GM12878 (cell line): Measurements from ENCODE around the gene SCNN1B. TPM values are rescaled to one million over a fixed set of nuclear protein-coding genes. Genes with fewer than 3 reads are reported as not detected.

Experiments used
- ATAC-seq: fragments of 200-7000 bp; cut with Tn5 transposase; 3 replicates; pipeline ENCODE4 v1.9.1; 2020; ENCODE audit warnings: mild to moderate bottlenecking, moderate library complexity
- BruUV-seq: library from RNA; stranded (reverse); fragments of 400-500 nt; replicated peaks from 2 replicates; lab custom pipeline; 2021; lab: Mats Ljungman, UMichigan
- CTCF ChIA-PET: fragments of 300-600 bp; sonication (Branson Sonifier 250); formaldehyde crosslinking; extraction: SDS; loops from one replicate; lab custom pipeline; 2021; ENCODE audit warnings: inconsistent platforms; lab: Yijun Ruan, JAX
- POLR2A ChIA-PET: fragments of 350-600 bp; formaldehyde crosslinking; extraction: SDS; loops from one replicate; lab custom pipeline; 2021; ENCODE audit warnings: inconsistent platforms; lab: Charles Lee
- RAD21 ChIA-PET: fragments of 300-600 bp; sonication (Branson Sonifier 250); formaldehyde crosslinking; loops from one replicate; lab custom pipeline; 2023; ENCODE audit warnings: antibody characterized with exemption; ENCODE audit not compliant: unreplicated experiment; lab: Charles Lee
- SMC1A ChIA-PET: fragments of 300-600 bp; sonication (Branson Sonifier 250); formaldehyde crosslinking; loops from one replicate; lab custom pipeline; 2023; ENCODE audit not compliant: unreplicated experiment, uncharacterized antibody; lab: Charles Lee
- DNase-seq: peaks from one replicate; pipeline ENCODE4 v3.0.0-alpha.2; 2011; ENCODE audit warnings: low read depth, low spot score
- FAIRE-seq: peaks from 3 replicates; lab custom pipeline; 2011; peaks lifted over from hg19 to GRCh38; lab: Jason Lieb, UNC
- H2AFZ ChIP-seq: 2 replicates; pipeline ENCODE4 v1.6.0; 2011; ENCODE audit warnings: low read depth, low read length, control low read depth; ENCODE audit not compliant: control insufficient read depth
- H3K27ac ChIP-seq: 2 replicates; pipeline ENCODE4 v1.5.1; 2011; ENCODE audit warnings: control low read depth; ENCODE audit not compliant: control insufficient read depth, insufficient read depth
- H3K27me3 ChIP-seq, 2 experiments: replicated peaks in 1 of 2; 2 replicates each; pipeline versions ENCODE4 v1.6.0 to v1.6.1; 2011; ENCODE audit warnings: low read length in 1 of 2; ENCODE audit not compliant: control insufficient read depth in 2 of 2, insufficient read depth in 2 of 2
- H3K36me3 ChIP-seq, 2 experiments: 2 replicates each; pipeline ENCODE4 v1.5.1; 2011; ENCODE audit warnings: low read length in 1 of 2; ENCODE audit not compliant: control insufficient read depth in 2 of 2, insufficient read depth in 2 of 2
- H3K4me1 ChIP-seq: 2 replicates; pipeline ENCODE4 v1.6.1; 2011; ENCODE audit warnings: mild to moderate bottlenecking, low read length, moderate library complexity, mixed read lengths; ENCODE audit not compliant: control insufficient read depth, insufficient read depth
- H3K4me2 ChIP-seq: 2 replicates; pipeline ENCODE4 v1.6.0; 2011; ENCODE audit warnings: control low read depth; ENCODE audit not compliant: control insufficient read depth, insufficient read depth
- H3K4me3 ChIP-seq: fragments of 200-600 bp; sonication (generic); 2 replicates; pipeline ENCODE4 v1.5.1; 2016
- H3K79me2 ChIP-seq: 2 replicates; pipeline ENCODE4 v1.6.0; 2011; ENCODE audit warnings: low read length; ENCODE audit not compliant: control insufficient read depth, insufficient read depth
- H3K9ac ChIP-seq: 2 replicates; pipeline ENCODE4 v1.8.0; 2011; ENCODE audit warnings: low read length, control low read depth, mixed read lengths; ENCODE audit not compliant: control insufficient read depth, insufficient read depth
- H3K9me3 ChIP-seq: replicated peaks from 3 replicates; pipeline ENCODE4 v1.5.1; 2011; ENCODE audit warnings: mild to moderate bottlenecking, low read length; ENCODE audit not compliant: control insufficient read depth, insufficient read depth
- H4K20me1 ChIP-seq: 2 replicates; pipeline ENCODE4 v1.6.0; 2011; ENCODE audit not compliant: control insufficient read depth, insufficient read depth
- EP300 ChIP-seq, 2 experiments: fragments of 150-350 bp in 1 of 2; IDR thresholded peaks; 2 replicates each; pipeline ENCODE4 v1.6.1; 2011 to 2012; ENCODE audit warnings: low read depth in 2 of 2, low read length in 2 of 2, borderline replicate concordance in 1 of 2, improper control_type of control experiment in 1 of 2, inconsistent platforms in 1 of 2; ENCODE audit not compliant: control insufficient read depth in 1 of 2
- NFYB ChIP-seq: IDR thresholded peaks from 2 replicates; pipeline ENCODE4 v1.6.1; 2011; ENCODE audit warnings: low read depth, mild to moderate bottlenecking, low read length, improper control_type of control experiment, moderate library complexity; ENCODE audit not compliant: insufficient read depth
- RAD21 ChIP-seq: IDR thresholded peaks from 2 replicates; pipeline ENCODE4 v1.6.1; 2011; ENCODE audit warnings: mild to moderate bottlenecking, low read depth, low read length, moderate library complexity; ENCODE audit not compliant: insufficient read depth
- TCF12 ChIP-seq: IDR thresholded peaks from 2 replicates; pipeline ENCODE4 v1.6.1; 2011; ENCODE audit warnings: low read depth, mild to moderate bottlenecking, low read length
- WGBS: methylation state at CpG from one replicate; pipeline ENCODE4 v1.1.6; 2016; ENCODE audit warnings: low lambda C conversion rate; ENCODE audit not compliant: insufficient replicate concordance, insufficient coverage; ENCODE audit errors: missing lambda C conversion rate; 5-methylcytosine and 5-hydroxymethylcytosine counted together
- in situ Hi-C: fragments of 300-500 bp; cut with MboI; formaldehyde crosslinking; loops from 9 replicates; pipeline ENCODE4 v1.14.3; 2018; ENCODE audit warnings: mixed read lengths
- intact Hi-C: fragments of 100-400 bp; cut with micrococcal nuclease; formaldehyde crosslinking; loops from one replicate; pipeline ENCODE4 v1.14.2; 2022; ENCODE audit not compliant: unreplicated experiment
- polyA plus RNA-seq, 11 experiments: library from polyadenylated mRNA; depleted of rRNA in 4 of 11; unstranded in 6 of 11; stranded (reverse) in 5 of 11; fragments of >200 nt; fragmentation: Nextera tagmentation in 4 of 11; fragmentation: Illumina TruSeq in 1 of 11; extraction: Ambion mirVana in 4 of 11; extraction: Trizol in 1 of 11; gene quantifications; 1 replicate in 1 of 11; 2 replicates in 10 of 11; pipeline versions ENCODE4 v1.2.1 to v1.2.3, GENCODE V29; 2011 to 2016; ENCODE audit warnings: inconsistent platforms in 2 of 11, missing spikeins in 2 of 11, low read depth in 1 of 11
- total RNA-seq, 4 experiments: library from RNA; depleted of rRNA in 3 of 4; stranded (reverse); fragments of >200 nt in 3 of 4; fragmentation: Illumina TruSeq in 1 of 4; extraction: Trizol in 1 of 4; gene quantifications; 2 replicates each; pipeline versions ENCODE4 v1.2.1 to v1.2.3, GENCODE V29; 2013 to 2021
- TF ChIP-seq, protein P1 (sequence below): fragments of 450-650 bp; IDR thresholded peaks from 2 replicates; pipeline ENCODE4 v1.6.1; 2016; ENCODE audit warnings: mild to moderate bottlenecking

The SCNN1B gene
- total and polyA plus RNA-seq, 10 of the 15 experiments (the other 5 are each of a cell fraction or from before 2014, with no cell fraction given), result 0.28 to 1.5 (median 0.64) TPM

DNA sequence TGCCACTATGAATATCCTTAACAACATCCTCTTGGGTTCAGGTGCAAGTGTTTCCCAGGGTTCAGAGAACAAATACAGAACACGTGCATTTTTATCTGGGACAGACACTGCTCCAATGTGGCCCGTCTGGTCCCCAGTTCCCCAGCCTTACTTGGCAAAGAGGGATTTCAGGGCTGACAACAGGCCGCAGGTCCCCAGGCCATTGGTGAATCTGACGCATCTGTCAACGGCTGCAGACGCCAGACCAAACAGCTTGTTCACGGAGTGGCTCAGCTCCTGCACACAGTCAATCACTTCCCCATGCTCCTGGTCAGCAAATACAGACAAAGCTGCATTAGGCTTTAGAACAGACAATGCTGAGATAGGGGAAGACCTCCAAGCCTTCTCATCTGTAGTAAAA lies 114.7 kb downstream of the SCNN1B start (continued):
- TF ChIP-seq TCF12 (no peak), NFYB (no peak), EP300 (IDR thresholded peaks at IDR 0.05; ENCODE audit: borderline replicate concordance in 1 of 2, control insufficient read depth in 1 of 2, low read depth in 2 of 2, low read length in 2 of 2) (no peak)
- TF ChIP-seq, protein P1, sequence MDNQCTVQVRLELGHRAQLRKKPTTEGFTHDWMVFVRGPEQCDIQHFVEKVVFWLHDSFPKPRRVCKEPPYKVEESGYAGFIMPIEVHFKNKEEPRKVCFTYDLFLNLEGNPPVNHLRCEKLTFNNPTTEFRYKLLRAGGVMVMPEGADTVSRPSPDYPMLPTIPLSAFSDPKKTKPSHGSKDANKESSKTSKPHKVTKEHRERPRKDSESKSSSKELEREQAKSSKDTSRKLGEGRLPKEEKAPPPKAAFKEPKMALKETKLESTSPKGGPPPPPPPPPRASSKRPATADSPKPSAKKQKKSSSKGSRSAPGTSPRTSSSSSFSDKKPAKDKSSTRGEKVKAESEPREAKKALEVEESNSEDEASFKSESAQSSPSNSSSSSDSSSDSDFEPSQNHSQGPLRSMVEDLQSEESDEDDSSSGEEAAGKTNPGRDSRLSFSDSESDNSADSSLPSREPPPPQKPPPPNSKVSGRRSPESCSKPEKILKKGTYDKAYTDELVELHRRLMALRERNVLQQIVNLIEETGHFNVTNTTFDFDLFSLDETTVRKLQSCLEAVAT, result no peak

DNA sequence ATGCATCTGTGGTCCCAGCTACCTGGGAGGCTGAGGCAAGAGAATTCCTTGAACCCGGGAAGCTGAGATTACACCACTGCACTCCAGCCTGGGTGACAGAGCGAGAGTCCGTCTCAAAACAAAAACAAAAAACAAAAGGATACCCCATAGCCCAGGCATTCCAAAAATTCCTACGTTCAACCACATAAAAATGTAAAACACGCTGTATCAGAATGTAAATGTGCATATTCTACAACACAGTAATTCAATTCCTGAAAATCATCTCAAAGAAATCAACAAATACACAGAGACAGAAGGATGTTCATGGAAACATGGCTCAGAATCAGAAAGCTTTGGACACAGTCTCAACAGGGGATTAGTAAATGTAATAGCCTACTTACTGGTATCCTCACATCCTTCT lies 117.9 kb downstream of the SCNN1B start:
- Histone ChIP-seq H3K9me3 (no peaks in the 10 kb centered on the region), H3K4me1 (no peaks in the 10 kb centered on the region), H3K4me3 (no peak overlapping the region), H3K36me3 (peaks cover 2 to 5% of the 10 kb centered on the region in 2 experiments; a peak in 3 of 4 replicates), H3K4me2 (no peak overlapping the region), H3K27me3 (no peaks in the 10 kb centered on the region), H2AFZ (no peak overlapping the region), H4K20me1 (no peaks in the 10 kb centered on the region), H3K9ac (no peak overlapping the region), H3K79me2 (no peaks in the 10 kb centered on the region), H3K27ac (no peak overlapping the region)
- 94% methylated on average over 5 of the region's 5 CpGs for WGBS
- DNase-seq (no peak), ATAC-seq (no peak), FAIRE-seq (no peak)
- TF ChIP-seq RAD21, result no peak
- in situ Hi-C loops, result no loop called here
- RAD21 ChIA-PET, result interaction anchor here (0.6 to 1.3 kb wide), 3 partner anchors 14 to 382 kb away, joined by 3 to 4 read pairs (median 3); no protein-coding TSS in a partner anchor
- SMC1A ChIA-PET, result interaction anchor here (0.8 to 1.2 kb wide), 4 partner anchors 16 to 236 kb away, joined by 3 to 4 read pairs (median 3); no protein-coding TSS in a partner anchor
- POLR2A ChIA-PET, result no interaction called here
- intact Hi-C loops, result no loop called here
- CTCF ChIA-PET, result interaction anchor here (0.9 to 1.4 kb wide), 3 partner anchors 14 to 237 kb away, joined by 3 to 6 read pairs (median 6); partner anchors contain the start of gene SCNN1G
- no TSS peak for BruUV-seq
